Keratinocyte (primary cell): Measurements from ENCODE around the gene NLRC5.

Source experiments
- EZH2 ChIP-seq: IDR thresholded peaks from one replicate; pipeline ENCODE4 v1.6.1; 2012; ENCODE audit warnings: inconsistent platforms, mild to moderate bottlenecking, low read length, moderate library complexity
- TF ChIP-seq, protein P1 (sequence below), 3 experiments: IDR thresholded peaks in 1 of 3; conservative IDR thresholded peaks in 1 of 3; optimal IDR thresholded peaks in 1 of 3; 2 replicates in 2 of 3; 3 replicates in 1 of 3; pipeline versions ENCODE3 to v1.5.1; 2011; ENCODE audit warnings: low read length in 3 of 3, mild to moderate bottlenecking in 3 of 3, moderate library complexity in 2 of 3, control low read depth in 1 of 3, inconsistent platforms in 1 of 3; ENCODE audit not compliant: insufficient read depth in 2 of 3; ENCODE audit errors: extremely low read depth in 1 of 3

DNA sequence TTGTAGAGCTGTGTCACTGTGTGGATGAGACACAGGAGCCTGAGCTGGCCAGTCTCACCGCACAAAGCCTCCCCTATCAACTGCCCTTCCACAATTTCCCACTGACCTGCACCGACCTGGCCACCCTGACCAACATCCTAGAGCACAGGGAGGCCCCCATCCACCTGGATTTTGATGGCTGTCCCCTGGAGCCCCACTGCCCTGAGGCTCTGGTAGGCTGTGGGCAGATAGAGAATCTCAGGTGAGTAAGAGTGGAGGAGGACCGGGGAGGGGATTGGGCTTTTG is 37.4 kb downstream of the NLRC5 start:
- TF ChIP-seq, protein P1, sequence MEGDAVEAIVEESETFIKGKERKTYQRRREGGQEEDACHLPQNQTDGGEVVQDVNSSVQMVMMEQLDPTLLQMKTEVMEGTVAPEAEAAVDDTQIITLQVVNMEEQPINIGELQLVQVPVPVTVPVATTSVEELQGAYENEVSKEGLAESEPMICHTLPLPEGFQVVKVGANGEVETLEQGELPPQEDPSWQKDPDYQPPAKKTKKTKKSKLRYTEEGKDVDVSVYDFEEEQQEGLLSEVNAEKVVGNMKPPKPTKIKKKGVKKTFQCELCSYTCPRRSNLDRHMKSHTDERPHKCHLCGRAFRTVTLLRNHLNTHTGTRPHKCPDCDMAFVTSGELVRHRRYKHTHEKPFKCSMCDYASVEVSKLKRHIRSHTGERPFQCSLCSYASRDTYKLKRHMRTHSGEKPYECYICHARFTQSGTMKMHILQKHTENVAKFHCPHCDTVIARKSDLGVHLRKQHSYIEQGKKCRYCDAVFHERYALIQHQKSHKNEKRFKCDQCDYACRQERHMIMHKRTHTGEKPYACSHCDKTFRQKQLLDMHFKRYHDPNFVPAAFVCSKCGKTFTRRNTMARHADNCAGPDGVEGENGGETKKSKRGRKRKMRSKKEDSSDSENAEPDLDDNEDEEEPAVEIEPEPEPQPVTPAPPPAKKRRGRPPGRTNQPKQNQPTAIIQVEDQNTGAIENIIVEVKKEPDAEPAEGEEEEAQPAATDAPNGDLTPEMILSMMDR (optimal IDR thresholded peaks at IDR 0.05 in 1 of 3, IDR thresholded peaks at IDR 0.05 in 1 of 3, conservative IDR thresholded peaks at IDR 0.05 in 1 of 3; ENCODE audit: extremely low read depth in 1 of 3, insufficient read depth in 2 of 3, low read length in 3 of 3): no peak
- no peak for TF ChIP-seq EZH2
